Right atrium auricular region (tissue), 2 donors: ENCODE results near the gene MYO18A. TPM values are rescaled to one million over a fixed set of nuclear protein-coding genes. Genes with fewer than 3 reads are reported as not detected.

Experiments
- DNase-seq: peaks from one replicate; pipeline ENCODE4 v3.0.0-alpha.2; 2019; ENCODE audit warnings: low spot score
- H3K27ac ChIP-seq, 2 donors: fragments of 200-600 bp; sonication (generic); 1 replicate in 1 of 2; 2 replicates in 1 of 2; pipeline ENCODE4 v1.5.1; 2016 to 2019
- H3K27me3 ChIP-seq, 2 donors: fragments of 200-600 bp; sonication (generic); one replicate each; pipeline versions ENCODE4 v1.5.1 to v1.6.0; 2017 to 2019
- H3K36me3 ChIP-seq: fragments of 200-600 bp; sonication (generic); one replicate; pipeline ENCODE4 v1.5.1; 2016
- H3K4me1 ChIP-seq, 2 donors: fragments of 200-600 bp; sonication (generic); one replicate each; pipeline versions ENCODE4 v1.5.1 to v1.6.0; 2017 to 2019
- H3K4me3 ChIP-seq, 2 donors: fragments of 200-600 bp; sonication (generic); 1 replicate in 1 of 2; 2 replicates in 1 of 2; pipeline ENCODE4 v1.5.1; 2017 to 2019; ENCODE audit warnings: mild to moderate bottlenecking in 1 of 2, moderate library complexity in 1 of 2
- H3K9me3 ChIP-seq, 2 donors: fragments of 200-600 bp; sonication (generic); one replicate each; pipeline ENCODE4 v1.5.1; 2019
- total RNA-seq, 2 donors: library from RNA; depleted of rRNA; stranded (reverse); fragments of >200 nt; gene quantifications; one replicate each; pipeline ENCODE4 v1.1.0, GENCODE V29; 2016
- TF ChIP-seq, protein P1 (sequence below), 2 donors: fragments of 200-600 bp; sonication (generic); IDR thresholded peaks; one replicate each; pipeline ENCODE4 v1.5.1; 2019; ENCODE audit warnings: antibody characterized with exemption in 2 of 2

Gene MYO18A
- total RNA-seq, 2 donors from 2014 or later = 159 to 219 TPM

DNA sequence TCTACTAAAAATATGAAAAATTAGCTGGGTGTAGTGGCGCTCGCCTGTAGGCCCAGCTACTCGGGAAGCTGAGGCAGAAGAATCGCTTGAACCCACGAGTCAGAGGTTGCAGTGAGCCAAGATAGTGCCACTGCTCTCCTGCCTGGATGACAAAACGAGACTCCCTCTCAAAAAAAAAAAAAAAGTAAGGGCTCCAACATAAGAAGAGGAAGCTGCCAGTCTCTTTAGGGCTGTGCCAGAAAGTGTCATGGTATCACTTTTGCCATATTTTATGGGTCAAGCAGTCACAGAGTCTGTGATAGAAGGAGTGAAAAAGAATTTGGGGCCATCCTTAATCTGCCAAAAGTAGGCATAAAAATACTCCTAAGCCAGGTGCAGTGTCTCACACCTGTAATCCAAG is 138.6 kb downstream of the MYO18A start:
- Histone ChIP-seq H3K9me3 (no peaks in the 10 kb centered on the region), H3K4me3 (no peak overlapping the region), H3K36me3 (no peaks in the 10 kb centered on the region), H3K27ac (no peak overlapping the region), H3K4me1 (peaks cover 0 to 9% of the 10 kb centered on the region in 2 donors), H3K27me3 (no peaks in the 10 kb centered on the region)
- TF ChIP-seq, protein P1, sequence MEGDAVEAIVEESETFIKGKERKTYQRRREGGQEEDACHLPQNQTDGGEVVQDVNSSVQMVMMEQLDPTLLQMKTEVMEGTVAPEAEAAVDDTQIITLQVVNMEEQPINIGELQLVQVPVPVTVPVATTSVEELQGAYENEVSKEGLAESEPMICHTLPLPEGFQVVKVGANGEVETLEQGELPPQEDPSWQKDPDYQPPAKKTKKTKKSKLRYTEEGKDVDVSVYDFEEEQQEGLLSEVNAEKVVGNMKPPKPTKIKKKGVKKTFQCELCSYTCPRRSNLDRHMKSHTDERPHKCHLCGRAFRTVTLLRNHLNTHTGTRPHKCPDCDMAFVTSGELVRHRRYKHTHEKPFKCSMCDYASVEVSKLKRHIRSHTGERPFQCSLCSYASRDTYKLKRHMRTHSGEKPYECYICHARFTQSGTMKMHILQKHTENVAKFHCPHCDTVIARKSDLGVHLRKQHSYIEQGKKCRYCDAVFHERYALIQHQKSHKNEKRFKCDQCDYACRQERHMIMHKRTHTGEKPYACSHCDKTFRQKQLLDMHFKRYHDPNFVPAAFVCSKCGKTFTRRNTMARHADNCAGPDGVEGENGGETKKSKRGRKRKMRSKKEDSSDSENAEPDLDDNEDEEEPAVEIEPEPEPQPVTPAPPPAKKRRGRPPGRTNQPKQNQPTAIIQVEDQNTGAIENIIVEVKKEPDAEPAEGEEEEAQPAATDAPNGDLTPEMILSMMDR (IDR thresholded peaks at IDR 0.05) = no peak
- DNase-seq = no peak

DNA sequence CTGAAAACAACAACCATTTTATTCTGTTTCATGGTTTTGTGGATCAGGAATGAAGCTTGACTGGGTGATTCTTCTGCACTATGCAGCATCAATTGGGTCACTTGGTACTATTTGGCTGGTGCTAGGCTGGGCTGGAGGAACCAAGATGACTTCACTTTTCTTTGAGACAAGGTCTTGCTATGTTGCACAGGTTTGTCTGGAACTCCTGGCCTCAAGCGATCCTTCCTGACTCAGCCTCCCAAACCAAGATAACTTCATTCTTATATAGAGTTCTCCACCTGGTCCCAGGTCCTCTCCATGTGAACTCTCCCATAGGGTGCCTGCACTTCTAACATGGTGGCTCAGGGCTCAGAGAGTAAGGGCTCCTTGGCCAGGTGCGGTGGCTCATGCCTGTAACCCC is 139.1 kb downstream of the MYO18A start:
- H3K27me3 ChIP-seq = no peaks in the 10 kb centered on the region
- H3K4me3 ChIP-seq = no peak overlapping the region
- TF ChIP-seq, protein P1 (IDR thresholded peaks at IDR 0.05) = no peak
- peaks cover 0 to 9% of the 10 kb centered on the region in 2 donors for H3K4me1 ChIP-seq
- DNase-seq = no peak
- no peak overlapping the region for H3K27ac ChIP-seq
- H3K9me3 ChIP-seq = no peaks in the 10 kb centered on the region
- H3K36me3 ChIP-seq = no peaks in the 10 kb centered on the region

DNA sequence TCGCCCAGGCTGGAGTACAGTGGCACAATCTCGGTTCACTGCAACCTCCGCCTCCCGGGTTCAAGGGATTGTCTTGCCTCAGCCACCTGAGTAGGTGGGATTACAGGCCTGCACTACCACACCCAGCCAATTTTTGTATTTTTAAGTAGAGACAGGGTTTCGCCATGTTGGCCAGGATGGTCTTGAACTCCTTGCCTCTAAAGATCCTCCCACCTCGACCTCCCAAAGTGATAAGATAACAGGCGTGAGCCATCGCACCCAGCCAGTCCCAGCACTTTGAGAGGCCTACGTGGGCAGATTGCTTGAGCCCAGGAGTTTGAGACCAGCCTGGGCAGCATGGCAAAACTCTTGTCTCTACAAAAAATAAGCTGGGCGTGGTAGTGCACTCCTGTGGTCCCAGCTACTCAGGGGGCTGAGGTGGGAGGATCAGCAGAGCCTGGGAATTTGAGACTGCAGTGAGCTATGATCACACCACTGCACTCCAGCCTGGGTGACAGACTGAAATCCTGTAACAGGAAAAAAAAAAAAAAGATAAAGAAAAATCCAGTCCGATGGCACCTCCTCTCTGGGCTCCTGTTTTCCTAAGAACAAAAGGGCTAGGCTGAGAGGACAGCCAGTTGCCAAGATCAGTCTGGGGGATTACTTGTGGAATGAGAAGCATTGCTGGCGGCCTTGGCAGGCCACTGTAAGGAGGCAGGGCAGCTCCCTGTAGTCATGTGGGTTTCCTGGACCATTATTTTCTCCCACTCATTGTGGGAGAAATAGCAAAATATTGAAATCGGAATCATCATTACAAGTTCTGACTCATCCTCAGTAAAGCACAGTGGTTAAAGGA is 140.2 kb downstream of the MYO18A start:
- TF ChIP-seq, protein P1 (IDR thresholded peaks at IDR 0.05) = no peak
- Histone ChIP-seq H3K9me3 (peaks cover 0 to 6% of the 10 kb centered on the region in 2 donors), H3K4me1 (peaks cover 0 to 9% of the 10 kb centered on the region in 2 donors), H3K4me3 (no peak overlapping the region), H3K36me3 (no peaks in the 10 kb centered on the region), H3K27me3 (no peaks in the 10 kb centered on the region), H3K27ac (no peak overlapping the region)
- DNase-seq = no peak

DNA sequence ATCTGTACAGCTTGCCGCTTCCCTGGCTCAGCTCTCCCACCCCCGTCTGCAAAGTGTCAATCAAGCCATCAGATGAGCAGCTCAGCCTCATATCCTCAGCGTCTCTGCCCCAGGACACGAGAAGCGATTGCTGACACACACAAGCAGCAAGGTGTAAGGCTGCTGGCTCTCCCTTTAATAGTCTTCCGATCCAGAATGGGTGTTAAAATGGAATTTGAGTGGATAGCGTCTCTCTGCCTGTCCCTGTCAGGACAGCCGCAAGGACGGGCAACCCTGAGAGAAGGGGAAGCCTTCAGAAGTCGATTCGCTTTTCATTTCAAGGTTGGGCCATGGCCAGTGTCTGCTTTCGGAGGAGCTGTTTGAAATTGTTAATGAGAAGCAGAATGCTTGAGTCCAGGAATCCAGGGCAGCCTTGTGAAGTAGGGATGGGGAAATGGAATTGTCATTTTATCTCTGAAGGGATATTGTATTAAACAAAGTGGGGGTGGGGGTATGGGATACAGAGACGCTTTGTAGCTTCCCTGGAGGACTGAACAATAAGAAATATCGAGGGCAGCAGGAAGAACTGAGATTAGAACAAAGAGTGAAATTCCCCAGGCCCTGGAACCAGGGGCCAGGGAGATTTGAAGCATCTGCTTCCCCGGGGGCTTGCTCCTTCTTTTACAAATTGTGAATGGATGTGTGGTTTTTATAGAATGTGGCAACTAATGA is 142.0 kb downstream of the MYO18A start:
- Histone ChIP-seq H3K4me3 (no peak overlapping the region), H3K4me1 (peaks cover 0 to 9% of the 10 kb centered on the region in 2 donors), H3K27ac (no peak overlapping the region), H3K36me3 (no peaks in the 10 kb centered on the region), H3K27me3 (no peaks in the 10 kb centered on the region), H3K9me3 (peaks cover 0 to 16% of the 10 kb centered on the region in 2 donors)
- DNase-seq = no peak
- TF ChIP-seq, protein P1 (IDR thresholded peaks at IDR 0.05) = no peak

DNA sequence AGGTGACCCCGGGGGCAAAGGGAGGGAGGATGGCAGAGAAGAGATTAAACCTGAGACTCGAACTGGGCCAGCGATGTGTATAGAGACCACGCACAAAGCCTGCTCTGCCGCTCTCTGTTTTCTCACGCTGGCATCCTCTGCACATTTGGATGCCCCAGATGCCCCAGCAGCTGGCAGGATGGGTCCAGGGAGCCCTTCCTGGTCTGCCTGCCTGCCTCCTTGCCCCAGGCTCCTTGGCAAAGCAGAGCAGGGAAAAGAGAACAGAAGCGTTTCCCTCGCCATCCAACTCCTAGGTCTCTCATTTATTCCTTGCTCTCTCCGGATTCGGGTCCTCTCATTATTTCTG is 142.5 kb downstream of the MYO18A start:
- Histone ChIP-seq H3K4me1 (peaks cover 0 to 5% of the 10 kb centered on the region in 2 donors), H3K4me3 (no peak overlapping the region), H3K27me3 (no peaks in the 10 kb centered on the region), H3K9me3 (peaks cover 0 to 16% of the 10 kb centered on the region in 2 donors), H3K36me3 (no peaks in the 10 kb centered on the region), H3K27ac (no peak overlapping the region)
- DNase-seq = no peak
- TF ChIP-seq, protein P1 (IDR thresholded peaks at IDR 0.05) = no peak
